ENCODE data around the gene ENTPD7. TPM values are rescaled to one million over a fixed set of nuclear protein-coding genes. Genes with fewer than 3 reads are reported as not detected.

Gene ENTPD7
- total and polyA plus RNA-seq, 2 of the 8 experiments (the other 6 are each of a cell fraction or from before 2014, with no cell fraction given), result 5.0 to 15.6 TPM

GRCh38 chr10:99648717-99649116, 10.6 kb upstream of the ENTPD7 start (continued):
- TF ChIP-seq SP4 (IDR thresholded peaks at IDR 0.05; ENCODE audit: low read length), result no peak
